Ascending aorta (tissue), 2 donors: Measurements from ENCODE around the gene POGK. TPM values are rescaled to one million over a fixed set of nuclear protein-coding genes. Genes with fewer than 3 reads are reported as not detected.

ENCODE experiments used
- DNase-seq, 2 donors: peaks; one replicate each; pipeline ENCODE4 v3.0.0-alpha.2; 2019; ENCODE audit warnings: low spot score in 2 of 2
- H3K27ac ChIP-seq, 2 donors: fragments of 200-600 bp; sonication (generic); one replicate each; pipeline ENCODE4 v1.5.1; 2016 to 2017; ENCODE audit warnings: mild to moderate bottlenecking in 1 of 2
- H3K27me3 ChIP-seq: fragments of 200-600 bp; sonication (generic); one replicate; pipeline ENCODE4 v1.5.1; 2017
- H3K36me3 ChIP-seq, 2 donors: fragments of 200-600 bp; sonication (generic); one replicate each; pipeline ENCODE4 v1.5.1; 2016
- H3K4me1 ChIP-seq, 2 donors: fragments of 200-600 bp; sonication (generic); one replicate each; pipeline ENCODE4 v1.5.1; 2016 to 2017; ENCODE audit warnings: mild to moderate bottlenecking in 1 of 2
- H3K4me3 ChIP-seq, 2 donors: fragments of 200-600 bp; sonication (generic); one replicate each; pipeline ENCODE4 v1.5.1; 2016 to 2017; ENCODE audit warnings: mild to moderate bottlenecking in 1 of 2
- H3K9me3 ChIP-seq, 2 donors: fragments of 200-600 bp; sonication (generic); one replicate each; pipeline ENCODE4 v1.5.1; 2016
- CTCF ChIP-seq, 3 experiments: fragments of 200-600 bp in 2 of 3; fragments of 450-650 bp in 1 of 3; sonication (generic) in 2 of 3; IDR thresholded peaks; one replicate each; pipeline ENCODE4 v1.5.1; 2016 to 2019; ENCODE audit warnings: antibody characterized with exemption in 3 of 3, mild to moderate bottlenecking in 1 of 3, moderate library complexity in 1 of 3
- intact Hi-C: fragments of 100-400 bp; cut with DNase I; formaldehyde crosslinking; loops from one replicate; pipeline ENCODE4 v1.15.1; 2023
- total RNA-seq: library from RNA; depleted of rRNA; stranded (reverse); fragments of >200 nt; gene quantifications from one replicate; pipeline ENCODE4 v1.1.0, GENCODE V29; 2016

POGK gene
- total RNA-seq, 1 donor from 2014 or later, result 10.2 TPM

GRCh38 chr1:166895766-166896165 lies 56.5 kb downstream of the POGK start:
- Histone ChIP-seq H3K4me3 (no peak overlapping the region), H3K27ac (no peak overlapping the region), H3K36me3 (no peaks in the 10 kb centered on the region), H3K27me3 (no peaks in the 10 kb centered on the region), H3K4me1 (no peaks in the 10 kb centered on the region), H3K9me3 (no peaks in the 10 kb centered on the region)
- DNase-seq, result no peak
- TF ChIP-seq CTCF (IDR thresholded peaks at IDR 0.05), result no peak
- intact Hi-C loops, result no loop called here

GRCh38 chr1:166899769-166900168 lies 60.5 kb downstream of the POGK start:
- intact Hi-C loops, result no loop called here
- Histone ChIP-seq H3K27ac (no peak overlapping the region), H3K4me1 (peaks cover 0 to 2% of the 10 kb centered on the region in 2 donors), H3K4me3 (no peak overlapping the region), H3K9me3 (no peaks in the 10 kb centered on the region), H3K36me3 (no peaks in the 10 kb centered on the region), H3K27me3 (no peaks in the 10 kb centered on the region)
- no peak for DNase-seq
- no peak for TF ChIP-seq CTCF (IDR thresholded peaks at IDR 0.05)

GRCh38 chr1:166900987-166901386 lies 61.7 kb downstream of the POGK start:
- Histone ChIP-seq H3K27ac (no peak overlapping the region), H3K36me3 (no peaks in the 10 kb centered on the region), H3K9me3 (no peaks in the 10 kb centered on the region), H3K4me1 (peaks cover 0 to 3% of the 10 kb centered on the region in 2 donors), H3K27me3 (no peaks in the 10 kb centered on the region), H3K4me3 (no peak overlapping the region)
- no peak for TF ChIP-seq CTCF (IDR thresholded peaks at IDR 0.05)
- intact Hi-C loops, result no loop called here
- no peak for DNase-seq

- no peak overlapping the region for H3K27ac ChIP-seq
- no peak overlapping the region for H3K4me3 ChIP-seq
- no peaks in the 10 kb centered on the region for H3K9me3 ChIP-seq
- intact Hi-C loops, result no loop called here
- TF ChIP-seq CTCF (IDR thresholded peaks at IDR 0.05), result no peak
- no peak for DNase-seq
- no peaks in the 10 kb centered on the region for H3K27me3 ChIP-seq
- H3K4me1 ChIP-seq, result peaks cover 0 to 3% of the 10 kb centered on the region in 2 donors
- H3K36me3 ChIP-seq, result no peaks in the 10 kb centered on the region
Observed at GRCh38 chr1:166902279-166902678, 63.0 kb downstream of the POGK start.

- H3K9me3 ChIP-seq, result no peaks in the 10 kb centered on the region
- intact Hi-C loops, result no loop called here
- no peaks in the 10 kb centered on the region for H3K36me3 ChIP-seq
- no peak for TF ChIP-seq CTCF (IDR thresholded peaks at IDR 0.05)
- H3K27me3 ChIP-seq, result no peaks in the 10 kb centered on the region
- H3K4me3 ChIP-seq, result no peak overlapping the region
- DNase-seq, result no peak
- H3K27ac ChIP-seq, result no peak overlapping the region
- H3K4me1 ChIP-seq, result peaks cover 0 to 3% of the 10 kb centered on the region in 2 donors
Observed at GRCh38 chr1:166903232-166903631, 64.0 kb downstream of the POGK start.

GRCh38 chr1:166905136-166905535 lies 65.9 kb downstream of the POGK start:
- Histone ChIP-seq H3K27me3 (no peaks in the 10 kb centered on the region), H3K4me1 (peaks cover 0 to 3% of the 10 kb centered on the region in 2 donors), H3K36me3 (no peaks in the 10 kb centered on the region), H3K27ac (peak overlapping the region; percentile 50 to 59), H3K4me3 (no peak overlapping the region), H3K9me3 (no peaks in the 10 kb centered on the region)
- no peak for DNase-seq
- intact Hi-C loops, result no loop called here
- TF ChIP-seq CTCF (IDR thresholded peaks at IDR 0.05), result no peak
